SIG-M5 treated with dmso at 0.1 percent for 504 hours (cell line): ENCODE results near the gene LRRN1.
"Not testable (repeated sequence)": the region's sequence is repeated elsewhere in the genome, so short reads cannot be mapped to it uniquely, and the experiment has no call there.

Experiments used
- DNase-seq: peaks from one replicate; lab custom pipeline; 2025; ENCODE audit not compliant: unreplicated experiment; lab: John Stamatoyannopoulos, UW

LRRN1 gene

DNA sequence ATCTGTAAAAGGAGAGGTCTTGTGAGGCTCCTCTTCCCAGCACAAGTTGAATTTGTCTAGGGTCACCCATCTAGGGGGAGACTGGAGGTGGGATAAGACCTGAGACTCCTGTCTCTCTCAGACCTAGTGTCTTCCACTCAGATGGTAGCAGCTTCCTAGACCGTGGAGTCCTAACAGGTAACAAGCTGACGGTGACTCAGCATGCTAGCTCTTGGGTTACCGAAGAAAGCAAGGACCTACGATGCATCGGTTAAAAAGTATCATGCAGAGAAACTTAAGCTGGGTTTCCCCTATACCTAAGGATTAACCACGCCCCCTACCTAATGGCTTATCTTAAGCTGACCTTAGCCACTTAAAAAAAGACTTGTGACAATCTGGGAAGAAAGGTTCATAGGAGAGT, 7.6 kb downstream of the LRRN1 start:
- DNase-seq, result no peak

DNA sequence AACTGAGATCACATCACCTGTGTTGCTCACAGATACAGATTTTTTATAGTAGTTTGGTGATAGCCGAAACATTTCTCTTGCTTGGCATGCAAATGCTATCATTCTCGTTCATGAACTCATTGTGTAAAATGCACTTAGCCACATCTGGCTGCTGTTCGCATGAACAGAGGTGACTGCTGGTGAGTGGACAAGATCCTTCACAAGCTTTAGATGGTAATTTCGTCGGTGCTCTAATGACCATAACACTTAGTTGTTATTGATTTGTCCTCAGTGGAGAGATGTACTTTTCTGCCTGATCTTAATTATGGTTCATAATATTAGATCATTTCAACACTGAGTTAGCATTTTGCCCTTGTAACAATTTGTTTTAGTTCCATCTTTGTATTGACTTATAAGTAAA, 13.8 kb downstream of the LRRN1 start:
- DNase-seq, result no peak

DNA sequence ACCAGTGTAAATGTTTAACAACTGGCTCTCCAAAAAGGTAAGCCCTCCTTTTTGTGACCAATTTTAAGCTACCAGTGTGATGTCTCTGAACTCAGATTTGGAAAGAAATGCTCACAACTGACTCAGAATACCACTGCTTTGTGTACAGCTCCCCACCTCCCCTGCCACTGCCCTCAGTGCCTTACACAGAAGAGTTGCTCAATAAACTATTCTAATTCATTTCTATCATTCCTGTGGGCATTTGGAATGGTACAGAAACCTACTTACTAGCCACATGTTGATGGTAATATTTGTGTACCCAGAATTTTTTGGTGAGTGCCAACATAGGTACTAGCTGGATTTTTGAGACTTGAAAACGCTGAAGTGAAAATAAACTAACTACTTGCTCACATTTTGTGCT, 16.0 kb downstream of the LRRN1 start:
- no peak for DNase-seq

DNA sequence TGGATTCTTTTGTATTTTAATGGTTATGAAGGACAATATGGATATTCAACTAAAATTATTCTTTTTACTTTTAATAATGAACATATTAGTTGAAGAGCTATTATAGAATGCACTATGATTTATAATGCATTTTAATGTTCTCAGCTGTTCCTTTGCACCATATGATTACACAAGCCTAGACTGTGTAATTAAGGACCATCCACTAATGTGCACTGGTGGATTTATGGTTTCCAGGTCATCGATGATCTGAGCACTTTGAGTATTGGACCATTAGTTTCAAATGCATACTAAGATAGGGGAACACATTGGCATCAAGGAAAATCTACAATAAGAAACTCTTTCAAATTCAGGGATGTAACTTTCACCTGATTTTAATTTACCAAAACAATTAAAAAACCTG, 16.8 kb downstream of the LRRN1 start:
- DNase-seq, result no peak

DNA sequence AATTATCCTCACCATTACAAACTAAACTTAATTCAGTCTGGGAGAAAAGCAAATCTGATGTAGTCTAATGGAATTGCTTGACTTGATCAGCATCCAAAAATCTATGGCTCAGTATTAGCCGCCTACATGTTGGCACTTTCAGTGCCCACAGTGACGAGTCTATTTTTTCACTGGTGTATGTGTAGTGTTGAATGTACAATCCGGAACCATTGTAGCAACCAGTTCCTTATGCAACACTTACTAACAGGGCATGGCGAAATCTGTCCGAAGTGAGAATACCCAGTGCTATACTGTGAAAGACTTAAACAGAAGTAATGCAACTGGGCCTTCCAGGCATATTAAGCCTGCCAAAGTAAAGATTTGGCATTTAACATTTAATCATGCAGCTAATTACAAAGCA, 18.6 kb downstream of the LRRN1 start:
- peak; percentile 49 for DNase-seq

DNA sequence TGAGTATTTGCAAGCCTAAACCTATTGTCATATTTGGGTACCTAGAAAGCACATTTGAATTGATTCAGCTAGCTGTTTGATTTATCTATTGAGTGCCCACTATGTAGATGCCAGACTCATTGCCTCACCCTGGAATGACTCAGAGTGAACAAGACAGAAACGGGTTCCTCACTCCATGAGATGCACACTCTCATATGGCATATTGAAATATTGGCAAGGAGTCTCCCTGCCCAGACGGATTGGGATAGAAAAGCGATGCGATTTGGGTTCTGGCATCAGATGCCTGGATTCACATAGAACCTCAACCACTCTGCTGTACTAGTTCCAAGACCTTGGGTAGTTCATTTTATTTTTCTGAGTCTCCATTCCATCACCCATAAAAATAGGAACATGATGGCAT, 22.5 kb downstream of the LRRN1 start:
- no peak for DNase-seq

DNA sequence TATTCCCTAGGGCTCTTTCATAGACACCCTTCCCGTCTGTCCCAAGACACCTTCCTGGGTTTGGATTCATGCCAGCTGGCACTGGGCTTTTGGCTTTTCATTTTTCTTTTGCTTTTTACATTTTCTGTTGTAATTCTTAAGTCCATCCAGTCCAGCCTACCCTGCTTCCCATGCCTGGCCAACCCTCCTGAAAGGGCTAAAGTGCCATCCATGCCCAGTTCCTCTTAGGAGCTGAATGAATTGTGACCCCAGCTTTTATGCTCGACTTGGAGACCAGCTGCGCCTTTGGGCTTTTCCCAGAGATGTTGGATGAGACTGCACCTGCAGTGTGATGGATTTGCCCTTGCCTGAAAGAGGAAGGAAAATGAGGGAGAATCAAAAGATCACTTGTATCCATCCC, 25.8 kb downstream of the LRRN1 start:
- no peak for DNase-seq

DNA sequence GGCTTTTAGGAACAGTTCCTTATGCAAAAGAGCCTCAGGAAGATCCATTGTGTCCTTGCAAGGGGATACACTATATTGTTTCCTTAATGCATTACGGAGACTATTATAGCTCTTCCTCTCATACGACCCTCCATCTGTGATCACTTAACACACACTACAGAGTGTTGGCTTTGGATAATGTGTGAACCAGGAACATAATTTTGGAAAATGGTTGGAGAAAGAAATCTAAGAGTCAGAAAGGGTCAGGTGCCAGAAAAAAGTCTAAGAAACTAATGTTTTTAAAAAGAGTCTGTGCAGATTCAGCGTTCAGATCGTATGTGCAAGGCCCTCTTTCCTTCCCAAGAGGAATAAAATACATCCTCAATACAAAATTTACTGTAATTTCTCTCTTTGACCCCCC, 27.3 kb downstream of the LRRN1 start:
- DNase-seq, result no peak

DNA sequence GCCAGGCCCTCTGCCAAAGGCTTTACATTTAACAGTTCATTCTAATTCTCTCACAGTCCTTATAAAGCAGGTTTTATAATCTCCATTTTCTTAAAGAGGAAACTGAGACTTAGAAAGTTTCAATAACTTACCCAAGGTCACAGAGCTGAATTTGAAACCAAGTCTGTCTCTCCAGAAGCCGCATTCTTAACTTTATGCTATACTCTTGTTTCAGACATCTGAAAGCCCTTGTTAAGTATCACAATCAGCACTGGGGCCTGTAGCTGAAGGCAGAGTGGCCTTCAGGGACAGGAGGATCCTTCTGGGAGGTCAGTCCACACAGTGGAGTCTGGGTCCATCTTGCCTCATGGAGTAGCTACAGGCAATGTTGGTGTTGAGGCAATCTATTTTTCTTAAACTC, 27.9 kb downstream of the LRRN1 start:
- DNase-seq, result no peak

DNA sequence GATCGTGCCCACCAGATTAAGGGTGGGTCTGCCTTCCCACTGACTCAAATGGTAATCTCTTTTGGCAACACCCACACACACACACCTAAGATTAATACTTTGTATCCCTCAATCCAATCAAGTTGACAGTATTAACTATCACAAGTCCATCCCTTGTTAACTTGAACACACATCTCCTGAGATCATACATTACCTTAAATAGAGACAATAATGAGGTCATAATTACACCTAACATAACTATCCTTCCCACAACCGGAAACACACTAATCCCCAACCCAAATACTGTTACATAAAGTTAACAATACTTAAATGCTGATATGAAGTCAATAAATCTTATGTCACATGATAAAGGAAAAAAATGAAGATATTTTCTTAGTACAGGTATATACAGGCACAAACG, 29.2 kb downstream of the LRRN1 start:
- DNase-seq, result not testable (repeated sequence)

DNA sequence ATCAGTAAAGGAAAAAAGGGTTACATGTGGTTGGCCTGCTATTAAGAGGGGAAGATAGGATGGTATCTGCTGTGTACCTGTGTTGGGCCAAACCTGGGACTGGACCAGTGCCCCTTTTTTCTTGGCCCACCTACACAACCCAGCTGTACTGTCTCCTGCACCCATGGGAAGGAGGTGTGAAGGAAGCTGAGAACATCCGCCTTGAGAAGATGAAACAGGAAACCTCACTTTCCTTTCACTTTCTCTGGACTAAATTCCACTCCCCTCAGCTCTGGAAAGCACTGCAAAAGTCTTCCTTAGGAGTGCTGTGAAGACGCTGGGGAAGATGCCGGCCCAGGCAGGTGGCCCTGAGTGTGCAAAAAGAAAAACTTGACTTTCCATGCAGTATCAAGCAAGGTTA, 37.6 kb downstream of the LRRN1 start:
- DNase-seq, result no peak

DNA sequence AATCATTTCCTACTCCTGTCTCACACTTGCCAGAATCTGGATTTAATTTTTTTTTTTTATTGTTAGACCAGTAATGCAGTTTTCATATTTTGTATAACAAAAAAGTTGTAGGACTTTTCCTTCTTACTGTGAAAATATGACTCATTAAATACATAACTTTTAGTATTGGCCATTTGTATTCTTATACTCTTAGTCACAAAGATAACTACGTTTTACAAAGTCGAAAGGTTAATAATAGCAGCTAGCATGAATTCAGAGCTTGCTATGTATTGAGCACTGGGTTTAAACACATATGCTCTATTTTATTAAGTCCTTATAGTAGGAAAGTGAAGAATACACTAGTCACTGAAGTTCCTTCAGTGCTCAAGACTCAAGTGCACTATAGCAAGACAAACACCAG, 43.1 kb downstream of the LRRN1 start:
- no peak for DNase-seq

DNA sequence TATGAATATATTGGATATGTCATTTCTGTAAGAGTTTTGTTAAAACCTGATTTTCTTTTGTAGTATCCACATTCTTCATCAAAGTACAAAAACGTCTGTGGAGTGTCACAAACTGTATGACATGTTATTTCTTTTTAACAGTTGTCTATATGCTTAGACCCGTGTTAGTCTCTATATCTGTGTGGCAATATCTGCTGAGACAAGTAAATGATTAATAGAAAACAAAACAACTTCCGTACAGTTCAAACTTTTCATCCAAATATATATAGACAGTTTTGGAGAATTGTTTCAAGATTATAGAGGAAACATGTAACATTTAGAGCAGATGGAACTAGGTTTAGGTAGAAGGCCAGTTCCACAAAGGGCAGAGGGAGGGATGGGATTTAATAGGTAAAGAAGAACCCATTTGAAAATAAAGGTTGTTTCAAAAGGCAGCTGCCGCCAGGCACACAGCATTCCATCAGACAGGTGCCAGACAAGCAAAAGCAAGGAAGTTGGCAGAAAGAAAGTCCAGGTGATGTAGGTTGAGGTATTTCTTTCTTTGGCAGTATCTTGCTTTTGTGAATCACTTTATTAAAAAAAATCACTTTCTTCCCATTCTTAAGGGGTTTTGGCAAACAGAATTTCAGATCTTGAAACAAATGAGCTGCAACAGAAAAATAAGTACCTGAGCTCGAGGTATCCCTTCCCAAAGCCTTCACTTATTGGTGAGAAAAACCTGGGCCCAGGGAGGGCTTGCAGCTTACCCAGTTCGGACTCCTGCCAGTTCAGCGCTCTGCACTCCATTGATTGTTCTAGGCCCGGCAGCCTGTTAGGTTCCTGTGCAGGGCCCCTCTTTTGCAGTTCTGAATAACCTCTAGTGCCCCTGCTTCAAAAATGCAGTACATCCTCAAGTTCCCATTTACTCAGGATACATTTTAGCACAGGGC, 49.0 kb downstream of the LRRN1 start:
- DNase-seq, result no peak

DNA sequence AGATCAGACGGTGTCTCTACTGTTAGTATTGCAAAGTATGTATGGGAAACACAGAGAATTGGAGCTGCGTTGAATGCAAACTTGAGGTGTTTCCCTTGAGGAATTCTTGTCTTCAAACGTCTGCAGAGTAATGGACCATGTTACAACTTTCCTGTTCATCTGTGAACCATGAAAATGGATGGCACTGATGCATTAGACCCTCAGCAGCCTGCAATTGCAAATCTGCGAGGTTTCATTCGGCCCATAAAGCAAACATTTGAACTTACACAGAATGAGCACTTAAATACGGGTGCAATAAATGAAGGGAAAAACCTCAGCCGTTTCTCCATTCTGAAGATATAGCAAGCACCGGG, 49.7 kb downstream of the LRRN1 start:
- no peak for DNase-seq

DNA sequence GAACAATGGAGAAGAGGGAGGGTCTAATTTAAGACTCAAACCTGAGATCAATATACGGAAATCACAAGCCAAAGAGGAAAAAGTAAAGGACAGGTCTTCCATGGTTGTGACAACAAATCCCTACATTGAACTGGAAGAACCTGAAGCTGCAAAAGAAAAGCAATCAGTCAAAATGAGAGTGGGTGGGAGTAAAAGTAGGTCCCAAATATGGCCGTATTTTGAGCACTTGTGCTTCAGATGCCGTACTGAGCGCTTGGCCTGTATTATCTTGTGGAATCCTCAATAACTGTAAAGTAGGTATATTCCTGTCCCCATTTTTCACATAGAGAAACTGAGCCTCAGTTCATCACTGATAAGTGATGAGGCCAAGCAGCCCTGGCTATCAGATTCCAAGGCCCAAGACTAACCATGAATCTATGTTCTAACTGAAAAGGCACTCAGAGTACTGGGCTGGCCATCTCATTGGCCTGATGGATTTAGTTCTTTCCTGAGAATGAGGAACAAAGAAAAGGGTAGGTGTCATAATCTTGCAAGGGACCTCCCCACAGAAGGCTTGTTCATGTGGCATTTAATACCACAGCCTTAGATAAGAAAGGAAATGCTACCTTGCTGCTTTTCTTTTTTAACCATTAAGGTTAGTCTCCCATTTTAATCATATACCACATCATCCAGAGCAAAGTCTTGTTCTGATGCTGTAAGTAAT, 52.5 kb downstream of the LRRN1 start:
- DNase-seq, result no peak

DNA sequence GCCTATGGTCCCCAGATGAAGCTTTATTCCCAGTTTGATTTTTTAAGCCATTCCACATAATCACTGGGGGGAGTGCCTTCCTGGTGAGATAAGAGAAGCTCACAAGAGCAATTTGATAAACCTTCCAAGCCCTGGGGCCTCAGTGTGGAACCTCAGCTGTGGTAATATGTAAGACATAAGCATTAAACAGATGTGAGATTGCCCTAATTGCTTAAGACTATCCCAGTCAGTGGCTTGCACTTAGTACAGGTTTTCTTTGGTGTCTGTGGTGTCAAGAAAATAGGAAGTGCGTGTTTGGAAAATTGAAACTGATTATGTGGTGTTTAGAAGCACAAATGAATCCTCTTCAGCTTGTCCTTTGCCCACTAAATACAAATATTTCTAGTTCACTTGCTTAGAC, 54.3 kb downstream of the LRRN1 start:
- DNase-seq, result peak; percentile 0

DNA sequence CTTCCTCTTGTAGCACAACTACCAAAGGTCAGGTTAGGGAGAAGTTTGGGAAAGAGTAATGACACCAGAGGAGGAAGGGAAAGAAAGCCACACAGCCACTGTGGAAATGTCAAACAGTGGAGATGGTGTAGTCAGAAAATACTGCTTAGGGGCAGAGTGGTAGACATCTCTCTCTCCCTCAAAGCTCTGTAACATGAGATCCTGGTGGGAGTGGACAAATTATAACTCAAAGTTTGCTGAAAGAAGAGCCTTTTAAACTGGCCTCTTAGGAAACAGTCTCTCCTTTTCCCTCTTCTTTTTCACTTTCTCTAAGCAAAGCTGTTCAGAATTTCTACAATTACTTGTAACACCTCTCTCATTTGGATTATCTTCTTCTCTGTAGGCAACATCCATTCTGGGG, 55.8 kb downstream of the LRRN1 start:
- DNase-seq, result no peak

DNA sequence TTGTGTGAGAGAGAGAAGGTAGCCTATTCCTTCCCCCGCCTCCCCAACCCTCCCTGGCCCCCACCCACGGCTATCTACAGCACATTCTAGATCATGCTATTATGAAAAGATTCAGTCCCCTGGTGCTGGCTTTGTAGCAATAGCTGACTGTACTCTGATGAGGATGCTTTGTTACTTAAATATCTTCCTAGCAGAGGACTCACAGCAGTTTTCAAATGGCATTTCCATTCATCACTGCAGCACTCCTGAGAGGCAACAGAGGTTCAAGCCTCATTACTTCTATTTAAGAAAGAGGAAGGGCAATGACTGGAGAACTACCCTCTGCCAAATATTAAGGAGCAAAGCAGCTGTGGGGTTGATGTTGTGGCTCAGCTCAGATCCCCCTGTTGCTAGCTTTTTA, 61.0 kb downstream of the LRRN1 start:
- DNase-seq, result no peak

DNA sequence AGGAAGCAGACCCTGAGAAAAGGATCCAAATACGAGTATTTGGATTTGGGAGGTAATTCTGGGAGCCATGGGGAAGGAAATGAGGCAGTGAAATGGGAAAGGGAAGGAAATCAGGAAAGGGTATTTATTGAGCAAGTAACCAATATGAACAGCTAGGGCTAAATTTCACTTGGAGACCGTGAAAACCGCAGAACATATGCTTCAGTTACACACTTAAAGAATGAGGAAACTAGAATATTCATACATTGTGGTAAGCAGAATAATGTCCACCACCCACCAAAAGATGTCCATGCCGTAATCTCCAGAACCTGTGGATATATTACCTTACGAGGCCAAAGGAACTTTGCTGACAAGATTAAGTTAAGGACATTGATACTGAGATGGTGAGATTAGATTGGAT, 63.3 kb downstream of the LRRN1 start:
- no peak for DNase-seq

DNA sequence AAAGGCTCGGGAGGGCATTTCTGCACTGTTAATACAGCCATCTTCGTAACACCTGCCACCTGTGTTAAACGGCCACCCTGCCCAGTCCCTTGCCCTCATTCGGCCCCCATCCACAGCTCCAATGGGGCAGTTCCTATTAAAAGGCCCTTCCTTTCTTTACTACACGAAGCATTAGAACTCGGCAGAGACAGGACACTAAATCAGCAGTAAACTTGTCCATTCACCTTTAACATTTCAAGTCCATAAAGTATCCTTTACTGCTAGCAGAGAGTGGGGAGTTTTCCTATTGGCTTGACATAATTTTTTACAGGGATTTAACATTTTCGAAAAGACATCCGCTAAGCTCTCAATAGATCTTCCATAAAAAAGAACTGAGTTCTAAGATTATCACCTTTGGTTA, 76.3 kb downstream of the LRRN1 start:
- DNase-seq, result no peak

DNA sequence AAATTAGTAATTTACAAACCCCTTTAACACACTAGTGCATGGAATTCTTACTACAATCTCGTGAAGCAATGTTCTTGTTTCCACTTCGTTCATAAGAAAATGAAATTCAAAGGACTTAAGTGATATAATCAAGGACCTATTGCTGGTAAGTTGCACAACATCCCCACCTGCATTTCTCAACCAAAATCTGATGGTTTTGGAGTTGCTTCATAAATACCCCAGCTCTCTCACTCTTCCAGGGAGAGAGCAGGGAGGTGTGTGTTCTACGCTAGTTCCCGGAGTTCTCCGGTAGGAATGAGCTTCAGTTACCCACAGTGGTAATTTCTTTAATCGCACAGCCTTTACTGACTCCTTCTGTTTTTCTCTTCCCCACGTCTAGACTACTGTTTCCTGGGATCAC, 81.8 kb downstream of the LRRN1 start:
- no peak for DNase-seq

DNA sequence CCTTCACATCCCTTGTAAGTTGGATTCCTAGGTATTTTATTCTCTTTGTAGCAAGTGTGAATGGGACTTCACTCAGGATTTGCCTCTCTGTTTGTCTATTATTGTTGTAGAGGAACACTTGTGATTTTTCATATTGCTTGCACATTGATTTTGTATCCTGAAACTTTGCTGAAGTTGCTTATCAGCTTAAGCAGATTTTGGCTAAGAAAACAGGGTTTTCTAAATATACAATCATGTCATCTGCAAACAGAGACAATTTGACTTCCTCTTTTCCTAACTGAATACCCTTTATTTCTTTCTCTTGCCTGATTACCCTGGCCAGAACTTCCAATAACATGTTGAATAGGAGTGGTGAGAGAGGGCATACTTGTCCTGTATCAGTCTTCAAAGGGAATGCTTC, 88.1 kb downstream of the LRRN1 start:
- not testable (repeated sequence) for DNase-seq

DNA sequence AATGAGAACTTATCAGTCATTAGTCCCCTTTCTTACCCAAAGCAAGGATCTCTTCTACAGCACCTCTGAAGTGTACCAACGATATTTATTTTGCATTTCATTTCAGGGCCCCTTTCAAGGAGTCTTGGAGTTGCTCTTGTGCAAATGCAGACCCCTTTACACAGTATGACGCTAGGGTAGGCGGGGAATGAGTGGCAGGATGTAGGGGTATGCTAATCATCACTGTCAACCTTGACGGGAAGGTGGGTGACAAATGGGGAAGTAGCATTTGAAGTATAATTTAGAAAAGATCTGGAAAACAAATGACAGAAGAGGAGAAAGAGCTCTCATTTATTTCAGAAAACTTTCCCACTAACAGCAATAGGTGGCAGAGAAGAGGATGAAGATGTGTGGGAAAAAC, 94.4 kb downstream of the LRRN1 start:
- no peak for DNase-seq
